Measurements from ENCODE around the gene ACYP2.

Gene ACYP2

GRCh38 chr2:54233832-54234649 lies 118.6 kb downstream of the ACYP2 start (continued):
- TF ChIP-seq PATZ1 (CRISPR knock-in tag; IDR thresholded peaks at IDR 0.05; ENCODE audit: borderline replicate concordance) = no peak

- ATAC-seq = no peak
These were observed 122.0 kb downstream of the ACYP2 start for GRCh38 chr2:54237428-54237827.

DNA sequence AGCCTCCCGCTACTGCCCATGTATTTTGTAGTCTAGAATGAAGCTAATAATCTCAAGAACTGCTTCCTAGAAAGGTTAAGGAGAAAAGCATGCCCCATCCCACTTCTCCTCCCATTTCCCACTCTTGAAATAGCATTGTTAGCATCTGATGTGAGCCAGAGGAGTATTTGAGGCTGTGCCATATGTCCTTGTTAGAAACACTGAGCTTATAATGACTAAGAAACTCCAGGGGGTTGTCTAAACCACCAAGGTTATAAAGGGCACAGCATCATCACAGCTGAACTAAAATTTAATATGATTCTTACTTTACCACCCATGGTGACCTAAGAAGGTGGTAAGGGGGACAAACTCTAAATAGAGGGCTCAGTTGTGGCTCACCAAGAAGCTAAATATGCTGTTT lies 124.0 kb downstream of the ACYP2 start:
- no peak for TF ChIP-seq CREB5 (CRISPR knock-in tag; IDR thresholded peaks at IDR 0.05; ENCODE audit: low read depth)
- no peak for TF ChIP-seq BACH2 (CRISPR knock-in tag; IDR thresholded peaks at IDR 0.05; ENCODE audit: borderline replicate concordance)
- TF ChIP-seq PPARA (CRISPR knock-in tag; IDR thresholded peaks at IDR 0.05; ENCODE audit: borderline replicate concordance) = no peak
- TF ChIP-seq, protein P1, sequence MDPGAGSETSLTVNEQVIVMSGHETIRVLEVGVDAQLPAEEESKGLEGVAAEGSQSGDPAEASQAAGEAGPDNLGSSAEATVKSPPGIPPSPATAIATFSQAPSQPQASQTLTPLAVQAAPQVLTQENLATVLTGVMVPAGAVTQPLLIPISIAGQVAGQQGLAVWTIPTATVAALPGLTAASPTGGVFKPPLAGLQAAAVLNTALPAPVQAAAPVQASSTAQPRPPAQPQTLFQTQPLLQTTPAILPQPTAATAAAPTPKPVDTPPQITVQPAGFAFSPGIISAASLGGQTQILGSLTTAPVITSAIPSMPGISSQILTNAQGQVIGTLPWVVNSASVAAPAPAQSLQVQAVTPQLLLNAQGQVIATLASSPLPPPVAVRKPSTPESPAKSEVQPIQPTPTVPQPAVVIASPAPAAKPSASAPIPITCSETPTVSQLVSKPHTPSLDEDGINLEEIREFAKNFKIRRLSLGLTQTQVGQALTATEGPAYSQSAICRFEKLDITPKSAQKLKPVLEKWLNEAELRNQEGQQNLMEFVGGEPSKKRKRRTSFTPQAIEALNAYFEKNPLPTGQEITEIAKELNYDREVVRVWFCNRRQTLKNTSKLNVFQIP (CRISPR knock-in tag; IDR thresholded peaks at IDR 0.05; ENCODE audit: borderline replicate concordance, low read depth) = no peak
- ATAC-seq = no peak

More at GRCh38 chr2:54237428-54237827, 122.0 kb downstream of the ACYP2 start:
- TF ChIP-seq ZFP3 (CRISPR knock-in tag; IDR thresholded peaks at IDR 0.05) (no peak), PPARA (CRISPR knock-in tag; IDR thresholded peaks at IDR 0.05; ENCODE audit: borderline replicate concordance) (no peak), CREB5 (CRISPR knock-in tag; IDR thresholded peaks at IDR 0.05; ENCODE audit: low read depth) (no peak), SNAI2 (CRISPR knock-in tag; IDR thresholded peaks at IDR 0.05) (no peak), PATZ1 (CRISPR knock-in tag; IDR thresholded peaks at IDR 0.05; ENCODE audit: borderline replicate concordance) (no peak), RARB (CRISPR knock-in tag; IDR thresholded peaks at IDR 0.05) (no peak)
- TF ChIP-seq, protein P1 (CRISPR knock-in tag; IDR thresholded peaks at IDR 0.05; ENCODE audit: borderline replicate concordance, low read depth) = no peak

GRCh38 chr2:54240515-54241469 lies 125.4 kb downstream of the ACYP2 start:
- no peak for TF ChIP-seq ZFP30 (CRISPR knock-in tag; IDR thresholded peaks at IDR 0.05)
- no peak for ATAC-seq

- ATAC-seq = no peak
- TF ChIP-seq, protein P2, sequence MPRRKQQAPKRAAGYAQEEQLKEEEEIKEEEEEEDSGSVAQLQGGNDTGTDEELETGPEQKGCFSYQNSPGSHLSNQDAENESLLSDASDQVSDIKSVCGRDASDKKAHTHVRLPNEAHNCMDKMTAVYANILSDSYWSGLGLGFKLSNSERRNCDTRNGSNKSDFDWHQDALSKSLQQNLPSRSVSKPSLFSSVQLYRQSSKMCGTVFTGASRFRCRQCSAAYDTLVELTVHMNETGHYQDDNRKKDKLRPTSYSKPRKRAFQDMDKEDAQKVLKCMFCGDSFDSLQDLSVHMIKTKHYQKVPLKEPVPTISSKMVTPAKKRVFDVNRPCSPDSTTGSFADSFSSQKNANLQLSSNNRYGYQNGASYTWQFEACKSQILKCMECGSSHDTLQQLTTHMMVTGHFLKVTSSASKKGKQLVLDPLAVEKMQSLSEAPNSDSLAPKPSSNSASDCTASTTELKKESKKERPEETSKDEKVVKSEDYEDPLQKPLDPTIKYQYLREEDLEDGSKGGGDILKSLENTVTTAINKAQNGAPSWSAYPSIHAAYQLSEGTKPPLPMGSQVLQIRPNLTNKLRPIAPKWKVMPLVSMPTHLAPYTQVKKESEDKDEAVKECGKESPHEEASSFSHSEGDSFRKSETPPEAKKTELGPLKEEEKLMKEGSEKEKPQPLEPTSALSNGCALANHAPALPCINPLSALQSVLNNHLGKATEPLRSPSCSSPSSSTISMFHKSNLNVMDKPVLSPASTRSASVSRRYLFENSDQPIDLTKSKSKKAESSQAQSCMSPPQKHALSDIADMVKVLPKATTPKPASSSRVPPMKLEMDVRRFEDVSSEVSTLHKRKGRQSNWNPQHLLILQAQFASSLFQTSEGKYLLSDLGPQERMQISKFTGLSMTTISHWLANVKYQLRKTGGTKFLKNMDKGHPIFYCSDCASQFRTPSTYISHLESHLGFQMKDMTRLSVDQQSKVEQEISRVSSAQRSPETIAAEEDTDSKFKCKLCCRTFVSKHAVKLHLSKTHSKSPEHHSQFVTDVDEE (CRISPR knock-in tag; IDR thresholded peaks at IDR 0.05) = no peak
- no peak for TF ChIP-seq ISL1 (CRISPR knock-in tag; IDR thresholded peaks at IDR 0.05)
- no peak for TF ChIP-seq TOX (CRISPR knock-in tag; IDR thresholded peaks at IDR 0.05; ENCODE audit: borderline replicate concordance)
- no peak for TF ChIP-seq SNAI2 (CRISPR knock-in tag; IDR thresholded peaks at IDR 0.05)
- TF ChIP-seq ZC3H10 (CRISPR knock-in tag; IDR thresholded peaks at IDR 0.05) = no peak
- TF ChIP-seq ZNF70 (CRISPR knock-in tag; IDR thresholded peaks at IDR 0.05) = no peak
- no peak for TF ChIP-seq ZFP30 (CRISPR knock-in tag; IDR thresholded peaks at IDR 0.05)
- no peak for TF ChIP-seq ZNF565 (CRISPR knock-in tag; conservative IDR thresholded peaks at IDR 0.05; ENCODE audit: low read depth)
- TF ChIP-seq ZFP3 (CRISPR knock-in tag; IDR thresholded peaks at IDR 0.05) = no peak
- no peak for TF ChIP-seq PPARA (CRISPR knock-in tag; IDR thresholded peaks at IDR 0.05; ENCODE audit: borderline replicate concordance)
- no peak for TF ChIP-seq ARNTL (CRISPR knock-in tag; IDR thresholded peaks at IDR 0.05; ENCODE audit: borderline replicate concordance, low read depth)
- no peak for TF ChIP-seq ZNF8 (CRISPR knock-in tag; IDR thresholded peaks at IDR 0.05)
- no peak for TF ChIP-seq GLIS3 (CRISPR knock-in tag; IDR thresholded peaks at IDR 0.05)
These were observed 131.7 kb downstream of the ACYP2 start for GRCh38 chr2:54247115-54247514.
